AG04450 (cell line): ENCODE measurements around the gene NME9. TPM values are rescaled to one million over a fixed set of nuclear protein-coding genes. Genes with fewer than 3 reads are reported as not detected.

ENCODE experiments used
- CTCF ChIA-PET: fragments of 300-600, 350-600 bp; formaldehyde crosslinking; extraction: SDS; loops from one replicate; lab custom pipeline; 2022; ENCODE audit warnings: antibody characterized with exemption, inconsistent platforms; lab: Charles Lee
- POLR2A ChIA-PET: fragments of 350-600 bp; formaldehyde crosslinking; extraction: SDS; loops from one replicate; lab custom pipeline; 2021; ENCODE audit warnings: antibody characterized with exemption, inconsistent platforms; lab: Yijun Ruan, JAX
- DNase-seq: peaks from one replicate; pipeline ENCODE4 v3.0.0-alpha.2; 2011; ENCODE audit warnings: low read depth, low spot score
- H3K27ac ChIP-seq: one replicate; pipeline ENCODE4 v1.5.1; 2012; ENCODE audit warnings: low read depth, low read length, control low read depth
- H3K27me3 ChIP-seq: one replicate; pipeline ENCODE4 v1.6.0; 2012; ENCODE audit warnings: low read length; ENCODE audit not compliant: control insufficient read depth, insufficient read depth
- H3K4me3 ChIP-seq: 2 replicates; pipeline ENCODE4 v1.5.1; 2011; ENCODE audit warnings: mild to moderate bottlenecking, low read depth, low read length, control low read depth
- H3K9me3 ChIP-seq: 2 replicates; pipeline ENCODE4 v1.5.1; 2012; ENCODE audit warnings: low read length; ENCODE audit not compliant: control insufficient read depth, insufficient read depth
- CTCF ChIP-seq: IDR thresholded peaks from 2 replicates; pipeline ENCODE4 v1.5.1; 2011; ENCODE audit warnings: low read depth, low read length, control low read depth, inconsistent platforms
- polyA plus RNA-seq: library from polyadenylated mRNA; depleted of rRNA; stranded (reverse); fragments of >200 nt; gene quantifications from 2 replicates; pipeline ENCODE4 v1.2.3, GENCODE V29; 2011

NME9 gene
- polyA plus RNA-seq, 1 experiment = 0.19 TPM

- ChIA-PET POLR2A (no interaction called here), CTCF (interaction anchor here (0.7 to 2.3 kb wide), 3 partner anchors 23 to 552 kb away, joined by 3 to 10 read pairs (median 3); no protein-coding TSS in a partner anchor)
- TF ChIP-seq CTCF = no peak
- no peaks in the 10 kb centered on the region for H3K9me3 ChIP-seq
- H3K4me3 ChIP-seq = no peak overlapping the region
- no peaks in the 10 kb centered on the region for H3K27me3 ChIP-seq
- DNase-seq = no peak
- H3K27ac ChIP-seq = no peak overlapping the region
Observed at GRCh38 chr3:138371070-138371965, 41.7 kb upstream of the NME9 start.

DNA sequence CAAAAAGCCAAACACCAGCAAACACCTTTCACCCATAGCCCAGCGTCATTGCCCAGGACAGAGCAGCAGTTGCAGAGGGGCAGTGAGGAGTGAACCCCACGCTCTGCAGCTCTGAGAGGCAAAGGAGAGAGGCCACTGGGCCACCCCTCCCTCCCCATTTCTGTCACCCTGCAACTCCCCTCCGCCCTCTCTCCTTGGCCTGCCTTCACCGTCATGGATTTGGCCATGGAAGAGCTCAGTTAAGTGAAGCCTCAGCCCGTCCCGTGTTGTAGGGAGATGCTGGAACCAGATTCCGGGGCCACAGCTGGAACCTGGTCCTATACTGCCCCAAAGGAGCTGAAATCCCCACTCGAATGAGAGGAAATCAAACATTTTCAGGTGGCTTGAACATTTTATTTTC, 40.7 kb upstream of the NME9 start:
- CTCF ChIA-PET = interaction anchor here (0.6 to 0.7 kb wide), 2 partner anchors 550 to 553 kb away, joined by 3 to 9 read pairs; no protein-coding TSS in a partner anchor
- POLR2A ChIA-PET = no interaction called here
- Histone ChIP-seq H3K9me3 (no peaks in the 10 kb centered on the region), H3K4me3 (no peak overlapping the region), H3K27ac (no peak overlapping the region), H3K27me3 (no peaks in the 10 kb centered on the region)
- DNase-seq = no peak
- no peak for TF ChIP-seq CTCF

DNA sequence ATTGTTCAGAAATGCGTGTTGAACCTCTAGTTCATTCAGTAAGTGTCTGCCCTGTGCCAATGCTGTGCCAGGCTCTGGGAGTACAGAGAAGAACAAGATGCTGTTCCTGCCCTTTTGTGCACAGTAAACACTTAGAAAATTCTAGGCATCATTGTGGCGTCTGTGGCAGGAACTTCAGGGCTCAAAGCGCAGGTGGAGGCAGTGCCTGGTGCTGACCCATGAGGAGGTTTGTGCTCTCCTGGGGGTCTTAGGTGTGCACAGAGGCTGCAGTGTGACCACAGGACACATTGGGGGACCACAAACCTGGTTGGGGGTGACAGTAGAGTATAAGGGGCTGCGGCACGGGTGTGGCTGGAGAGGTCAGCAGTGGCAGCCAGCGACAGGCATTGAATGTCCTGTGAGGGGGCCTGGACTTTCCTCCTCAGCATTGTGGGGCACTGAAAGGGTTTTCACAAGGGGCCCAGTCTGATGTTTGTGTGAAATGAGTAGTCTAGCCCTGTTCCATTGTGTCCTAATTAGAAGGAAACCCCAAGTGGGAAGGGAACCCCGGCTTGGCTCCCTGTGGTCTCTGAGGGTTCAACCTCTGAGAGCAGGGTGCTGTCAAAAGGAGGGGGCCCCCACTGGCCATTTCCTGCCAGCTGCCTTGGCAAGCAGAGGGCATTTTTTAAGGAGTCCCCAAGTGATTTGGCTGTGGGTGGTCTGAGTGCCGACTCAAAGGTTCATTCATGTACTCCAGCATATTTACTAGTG, 39.7 kb upstream of the NME9 start:
- no peaks in the 10 kb centered on the region for H3K27me3 ChIP-seq
- ChIA-PET CTCF (no interaction called here), POLR2A (no interaction called here)
- no peak overlapping the region for H3K4me3 ChIP-seq
- H3K9me3 ChIP-seq = no peaks in the 10 kb centered on the region
- H3K27ac ChIP-seq = no peak overlapping the region
- no peak for TF ChIP-seq CTCF
- DNase-seq = no peak

- Histone ChIP-seq H3K27me3 (no peaks in the 10 kb centered on the region), H3K4me3 (no peak overlapping the region), H3K27ac (no peak overlapping the region), H3K9me3 (no peaks in the 10 kb centered on the region)
- CTCF ChIA-PET = interaction anchor here (1.5 to 2.5 kb wide), 2 partner anchors 50 to 555 kb away, joined by 3 to 9 read pairs; no protein-coding TSS in a partner anchor
- no peak for DNase-seq
- POLR2A ChIA-PET = no interaction called here
- no peak for TF ChIP-seq CTCF
Observed at GRCh38 chr3:138367911-138368310, 38.3 kb upstream of the NME9 start.
